MCF 10A (cell line): ENCODE data around the gene ZBED5. TPM values are rescaled to one million over a fixed set of nuclear protein-coding genes. Genes with fewer than 3 reads are reported as not detected.

Experiments
- BruUV-seq: library from RNA; stranded (reverse); fragments of 400-500 nt; replicated peaks from 2 replicates; lab custom pipeline; 2021; lab: Mats Ljungman, UMichigan
- CTCF ChIA-PET: fragments of 300-600 bp; sonication (Branson Sonifier 250); formaldehyde crosslinking; extraction: SDS; loops from one replicate; lab custom pipeline; 2021; ENCODE audit warnings: antibody characterized with exemption, inconsistent platforms; lab: Yijun Ruan, JAX
- POLR2A ChIA-PET: fragments of 300-600, 350-650 bp; sonication (Branson Sonifier 250); formaldehyde crosslinking; extraction: SDS; loops from one replicate; lab custom pipeline; 2020; ENCODE audit warnings: antibody characterized with exemption, inconsistent platforms; lab: Yijun Ruan, JAX
- DNase-seq: peaks from one replicate; pipeline ENCODE4 v3.0.0-alpha.2; 2018; ENCODE audit not compliant: unreplicated experiment
- H3K27ac Mint-ChIP-seq: one replicate; pipeline ENCODE4 v1.8.0; 2022; ENCODE audit warnings: mild to moderate bottlenecking, low read depth, mixed read lengths; ENCODE audit not compliant: unreplicated experiment
- H3K27me3 Mint-ChIP-seq: one replicate; pipeline ENCODE4 v1.8.0; 2022; ENCODE audit warnings: mixed read lengths; ENCODE audit not compliant: insufficient read depth, unreplicated experiment
- H3K36me3 Mint-ChIP-seq: one replicate; pipeline ENCODE4 v1.8.0; 2022; ENCODE audit warnings: mild to moderate bottlenecking, moderate library complexity, mixed read lengths; ENCODE audit not compliant: insufficient read depth, unreplicated experiment
- H3K4me1 Mint-ChIP-seq: one replicate; pipeline ENCODE4 v1.8.0; 2022; ENCODE audit warnings: mixed read lengths; ENCODE audit not compliant: insufficient read depth, unreplicated experiment
- H3K4me3 Mint-ChIP-seq: one replicate; pipeline ENCODE4 v1.8.0; 2022; ENCODE audit warnings: mild to moderate bottlenecking, moderate library complexity, mixed read lengths; ENCODE audit not compliant: unreplicated experiment
- H3K9me3 Mint-ChIP-seq: one replicate; pipeline ENCODE4 v1.8.0; 2022; ENCODE audit warnings: mixed read lengths; ENCODE audit not compliant: unreplicated experiment
- intact Hi-C: fragments of 100-400 bp; cut with micrococcal nuclease; formaldehyde crosslinking; loops from 2 replicates; pipeline ENCODE4 v1.14.1; 2022
- total RNA-seq: library from RNA; stranded (reverse); gene quantifications from 2 replicates; pipeline ENCODE4 v1.2.3, GENCODE V29; 2022
- TF ChIP-seq, protein P1 (sequence below): fragments of 200-600 bp; IDR thresholded peaks from one replicate; pipeline ENCODE4 v1.8.0; 2022; ENCODE audit warnings: antibody characterized with exemption, mild to moderate bottlenecking; ENCODE audit not compliant: unreplicated experiment

ZBED5 gene
- total RNA-seq, 1 experiment from 2014 or later, result 38.9 TPM

DNA sequence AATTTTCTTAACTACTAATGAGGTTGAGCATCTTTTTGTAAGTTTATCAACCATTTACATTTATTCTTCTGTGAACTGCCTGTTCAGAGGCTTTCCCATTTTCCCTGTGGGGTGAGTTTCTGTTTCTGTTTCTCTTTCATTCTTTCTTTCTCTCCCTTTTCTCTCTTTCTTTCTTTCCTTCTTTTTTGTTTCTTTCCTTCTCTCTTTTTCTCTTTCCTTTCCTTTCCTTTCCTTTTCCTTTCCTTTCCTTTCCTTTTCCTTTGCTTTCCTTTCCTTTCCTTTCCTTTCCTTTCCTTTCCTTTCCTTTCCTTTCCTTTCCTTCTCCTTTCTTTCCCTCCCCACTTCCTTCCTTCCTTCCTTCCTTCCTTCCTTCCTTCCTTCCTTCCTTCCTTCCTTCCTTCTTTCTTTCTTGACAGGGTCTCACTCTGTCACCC is 8.0 kb upstream of the ZBED5 start:
- Mint-ChIP-seq H3K36me3 (no peaks in the 10 kb centered on the region), H3K9me3 (no peaks in the 10 kb centered on the region), H3K27me3 (no peaks in the 10 kb centered on the region), H3K4me3 (no peak overlapping the region), H3K4me1 (no peaks in the 10 kb centered on the region), H3K27ac (no peak overlapping the region)
- TF ChIP-seq, protein P1, sequence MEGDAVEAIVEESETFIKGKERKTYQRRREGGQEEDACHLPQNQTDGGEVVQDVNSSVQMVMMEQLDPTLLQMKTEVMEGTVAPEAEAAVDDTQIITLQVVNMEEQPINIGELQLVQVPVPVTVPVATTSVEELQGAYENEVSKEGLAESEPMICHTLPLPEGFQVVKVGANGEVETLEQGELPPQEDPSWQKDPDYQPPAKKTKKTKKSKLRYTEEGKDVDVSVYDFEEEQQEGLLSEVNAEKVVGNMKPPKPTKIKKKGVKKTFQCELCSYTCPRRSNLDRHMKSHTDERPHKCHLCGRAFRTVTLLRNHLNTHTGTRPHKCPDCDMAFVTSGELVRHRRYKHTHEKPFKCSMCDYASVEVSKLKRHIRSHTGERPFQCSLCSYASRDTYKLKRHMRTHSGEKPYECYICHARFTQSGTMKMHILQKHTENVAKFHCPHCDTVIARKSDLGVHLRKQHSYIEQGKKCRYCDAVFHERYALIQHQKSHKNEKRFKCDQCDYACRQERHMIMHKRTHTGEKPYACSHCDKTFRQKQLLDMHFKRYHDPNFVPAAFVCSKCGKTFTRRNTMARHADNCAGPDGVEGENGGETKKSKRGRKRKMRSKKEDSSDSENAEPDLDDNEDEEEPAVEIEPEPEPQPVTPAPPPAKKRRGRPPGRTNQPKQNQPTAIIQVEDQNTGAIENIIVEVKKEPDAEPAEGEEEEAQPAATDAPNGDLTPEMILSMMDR, result no peak
- BruUV-seq, result no TSS peak
- CTCF ChIA-PET, result no interaction called here
- POLR2A ChIA-PET, result interaction anchor here (1.1 to 2.4 kb wide), 3 partner anchors 10 to 58 kb away, joined by 3 to 6 read pairs (median 5); no protein-coding TSS in a partner anchor
- DNase-seq, result no peak
- intact Hi-C loops, result no loop called here

DNA sequence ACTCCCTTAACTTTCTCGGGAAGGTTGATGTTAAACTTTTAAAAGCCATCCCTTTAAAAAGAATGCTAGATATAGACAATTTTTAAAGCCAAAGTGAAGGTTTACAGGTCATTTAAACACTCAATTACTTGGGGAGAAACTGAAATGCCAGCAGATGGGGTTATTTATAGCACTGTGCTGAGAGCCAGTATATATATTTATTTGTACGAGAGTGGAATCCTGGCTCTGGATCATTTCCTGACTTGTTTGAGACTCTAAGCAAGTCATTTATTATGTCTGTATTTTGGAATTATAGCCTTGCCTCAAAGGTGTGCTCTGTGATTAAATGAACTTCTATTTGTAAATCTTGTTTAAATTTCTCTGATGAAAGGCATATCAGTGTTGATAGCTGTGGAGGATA is 6.8 kb upstream of the ZBED5 start:
- TF ChIP-seq, protein P1, result no peak
- Mint-ChIP-seq H3K4me1 (no peaks in the 10 kb centered on the region), H3K36me3 (no peaks in the 10 kb centered on the region), H3K27ac (no peak overlapping the region), H3K27me3 (no peaks in the 10 kb centered on the region), H3K4me3 (no peak overlapping the region), H3K9me3 (no peaks in the 10 kb centered on the region)
- BruUV-seq, result no TSS peak
- CTCF ChIA-PET, result no interaction called here
- no peak for DNase-seq
- intact Hi-C loops, result no loop called here
- POLR2A ChIA-PET, result no interaction called here

DNA sequence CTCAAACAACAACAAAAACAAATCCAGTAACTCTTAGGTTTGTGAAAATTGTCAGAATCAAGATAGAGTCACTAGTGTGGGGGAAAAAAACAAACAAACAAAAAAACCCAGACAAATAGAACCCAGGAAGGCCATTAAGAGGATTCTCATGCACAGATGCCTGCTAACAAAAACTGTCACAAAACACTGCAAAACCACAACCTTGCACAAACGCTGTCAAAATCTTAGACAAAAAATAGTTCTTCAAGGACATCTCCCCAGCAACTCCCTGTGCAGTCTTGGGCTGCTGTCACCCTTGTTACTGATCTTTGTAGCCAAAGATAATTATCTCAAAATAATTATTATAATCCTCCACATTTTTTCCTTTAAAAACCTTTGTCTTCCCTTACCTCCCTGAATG is 4.6 kb upstream of the ZBED5 start:
- DNase-seq, result no peak
- H3K4me3 Mint-ChIP-seq, result no peak overlapping the region
- no peaks in the 10 kb centered on the region for H3K9me3 Mint-ChIP-seq
- TF ChIP-seq, protein P1, result no peak
- no peak overlapping the region for H3K27ac Mint-ChIP-seq
- H3K27me3 Mint-ChIP-seq, result no peaks in the 10 kb centered on the region
- no TSS peak for BruUV-seq
- no peaks in the 10 kb centered on the region for H3K4me1 Mint-ChIP-seq
- H3K36me3 Mint-ChIP-seq, result peaks cover 4% of the 10 kb centered on the region
- POLR2A ChIA-PET, result interaction anchor here (9.5 kb wide), 1 partner anchor 35 kb away, joined by 326 read pairs; no protein-coding TSS in a partner anchor
- intact Hi-C loops, result no loop called here
- CTCF ChIA-PET, result no interaction called here

DNA sequence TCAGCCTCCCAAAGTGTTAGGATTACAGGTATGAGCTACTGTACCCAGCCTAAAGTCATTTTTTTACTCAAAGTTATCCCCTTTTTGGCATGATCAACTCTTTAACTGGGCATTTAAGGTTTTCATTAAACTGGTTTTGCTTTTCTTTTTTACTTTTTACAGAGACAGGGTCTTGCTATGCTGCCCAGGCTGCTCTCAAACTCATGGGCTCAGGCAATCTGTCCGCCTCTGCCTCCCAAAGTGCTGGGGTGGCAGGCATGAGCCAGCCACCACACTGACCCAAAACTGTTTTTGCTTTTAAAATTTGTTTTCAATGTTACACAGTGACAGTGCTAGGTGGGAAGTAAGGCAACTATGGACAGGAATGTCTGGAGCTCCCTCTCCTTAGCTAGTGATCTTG is 3.9 kb upstream of the ZBED5 start:
- POLR2A ChIA-PET, result interaction anchor here (5.4 to 9.5 kb wide), 2 partner anchors 36 to 52 kb away, joined by 301 to 326 read pairs; partner anchors contain the start of gene EIF4G2
- no peak overlapping the region for H3K4me3 Mint-ChIP-seq
- CTCF ChIA-PET, result interaction anchor here (0.6 to 0.7 kb wide), 2 partner anchors 58 to 408 kb away, joined by 3 read pairs; no protein-coding TSS in a partner anchor
- no TSS peak for BruUV-seq
- H3K27ac Mint-ChIP-seq, result no peak overlapping the region
- intact Hi-C loops, result no loop called here
- H3K4me1 Mint-ChIP-seq, result no peaks in the 10 kb centered on the region
- H3K27me3 Mint-ChIP-seq, result no peaks in the 10 kb centered on the region
- H3K36me3 Mint-ChIP-seq, result peaks cover 6% of the 10 kb centered on the region
- H3K9me3 Mint-ChIP-seq, result no peaks in the 10 kb centered on the region
- TF ChIP-seq, protein P1, result no peak
- no peak for DNase-seq
